Fibroblast of the aortic adventitia (primary cell): ENCODE results near the gene MT3. TPM values are rescaled to one million over a fixed set of nuclear protein-coding genes. Genes with fewer than 3 reads are reported as not detected.

ENCODE experiments used
- DNase-seq: peaks from one replicate; pipeline ENCODE4 v3.0.0-alpha.2; 2010; ENCODE audit warnings: low read depth
- H3K4me3 ChIP-seq: 2 replicates; pipeline ENCODE4 v1.5.1; 2011; ENCODE audit warnings: low read depth, mild to moderate bottlenecking, control low read depth, low read length, moderate library complexity
- total RNA-seq: library from RNA; depleted of rRNA; stranded (reverse); fragments of >200 nt; gene quantifications from 2 replicates; pipeline ENCODE4 v1.2.3, GENCODE V29; 2012; ENCODE audit warnings: low replicate concordance
- TF ChIP-seq, protein P1 (sequence below): IDR thresholded peaks from 2 replicates; pipeline ENCODE4 v1.5.1; 2011; ENCODE audit warnings: mild to moderate bottlenecking, low read length, control low read depth, inconsistent platforms; ENCODE audit not compliant: insufficient read depth

The MT3 gene
- total RNA-seq, 1 donor: not detected

- TF ChIP-seq, protein P1, sequence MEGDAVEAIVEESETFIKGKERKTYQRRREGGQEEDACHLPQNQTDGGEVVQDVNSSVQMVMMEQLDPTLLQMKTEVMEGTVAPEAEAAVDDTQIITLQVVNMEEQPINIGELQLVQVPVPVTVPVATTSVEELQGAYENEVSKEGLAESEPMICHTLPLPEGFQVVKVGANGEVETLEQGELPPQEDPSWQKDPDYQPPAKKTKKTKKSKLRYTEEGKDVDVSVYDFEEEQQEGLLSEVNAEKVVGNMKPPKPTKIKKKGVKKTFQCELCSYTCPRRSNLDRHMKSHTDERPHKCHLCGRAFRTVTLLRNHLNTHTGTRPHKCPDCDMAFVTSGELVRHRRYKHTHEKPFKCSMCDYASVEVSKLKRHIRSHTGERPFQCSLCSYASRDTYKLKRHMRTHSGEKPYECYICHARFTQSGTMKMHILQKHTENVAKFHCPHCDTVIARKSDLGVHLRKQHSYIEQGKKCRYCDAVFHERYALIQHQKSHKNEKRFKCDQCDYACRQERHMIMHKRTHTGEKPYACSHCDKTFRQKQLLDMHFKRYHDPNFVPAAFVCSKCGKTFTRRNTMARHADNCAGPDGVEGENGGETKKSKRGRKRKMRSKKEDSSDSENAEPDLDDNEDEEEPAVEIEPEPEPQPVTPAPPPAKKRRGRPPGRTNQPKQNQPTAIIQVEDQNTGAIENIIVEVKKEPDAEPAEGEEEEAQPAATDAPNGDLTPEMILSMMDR: no peak
- H3K4me3 ChIP-seq: no peak overlapping the region
- DNase-seq: no peak
Observed at GRCh38 chr16:56549744-56550385, 39.5 kb upstream of the MT3 start.

DNA sequence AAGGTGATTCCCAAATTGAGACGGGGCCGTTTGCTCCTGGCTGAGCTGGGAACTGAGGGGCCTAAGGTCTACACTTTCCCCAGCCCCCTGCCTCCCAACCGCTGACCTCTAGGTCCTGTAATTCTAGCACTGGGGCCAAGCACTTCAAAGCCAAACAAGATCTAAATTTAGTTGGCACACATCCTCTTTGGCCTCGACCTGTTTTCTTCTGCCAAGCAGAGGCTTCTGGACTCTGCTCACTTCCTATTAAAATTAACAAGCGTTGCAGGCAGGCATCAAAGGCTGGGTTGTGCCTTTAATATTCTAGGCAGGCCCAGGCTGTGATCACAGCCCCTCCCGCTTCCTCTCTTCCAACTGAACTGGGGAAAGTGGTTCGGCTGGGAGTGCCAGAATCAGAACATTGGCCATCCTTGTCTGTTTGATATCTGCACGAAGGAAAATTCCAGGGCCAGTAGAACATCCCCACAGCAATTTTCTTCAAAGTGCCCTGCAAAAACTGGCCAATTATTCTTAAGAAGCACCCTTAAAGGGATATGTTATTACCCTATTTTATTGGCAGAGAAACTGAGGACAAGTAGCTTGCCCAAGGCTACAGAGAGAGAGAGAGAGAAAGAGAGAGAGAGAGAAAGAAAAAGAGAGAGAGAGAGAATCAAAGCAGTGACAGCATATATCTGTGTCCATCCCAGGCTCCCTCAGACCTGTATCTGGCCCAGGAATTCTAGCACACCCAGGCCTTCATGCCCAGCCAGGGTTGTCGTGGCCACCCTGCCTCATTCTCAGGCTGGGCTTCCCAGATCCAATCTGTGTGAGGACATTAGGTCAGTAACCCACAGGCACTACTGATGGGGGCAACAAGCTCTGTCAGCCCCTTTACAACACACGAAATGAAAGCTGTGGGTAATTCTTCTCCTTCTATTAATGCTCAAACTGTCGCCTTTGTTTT lies 37.3 kb upstream of the MT3 start:
- TF ChIP-seq, protein P1: no peak
- DNase-seq: peak; percentile 12

DNA sequence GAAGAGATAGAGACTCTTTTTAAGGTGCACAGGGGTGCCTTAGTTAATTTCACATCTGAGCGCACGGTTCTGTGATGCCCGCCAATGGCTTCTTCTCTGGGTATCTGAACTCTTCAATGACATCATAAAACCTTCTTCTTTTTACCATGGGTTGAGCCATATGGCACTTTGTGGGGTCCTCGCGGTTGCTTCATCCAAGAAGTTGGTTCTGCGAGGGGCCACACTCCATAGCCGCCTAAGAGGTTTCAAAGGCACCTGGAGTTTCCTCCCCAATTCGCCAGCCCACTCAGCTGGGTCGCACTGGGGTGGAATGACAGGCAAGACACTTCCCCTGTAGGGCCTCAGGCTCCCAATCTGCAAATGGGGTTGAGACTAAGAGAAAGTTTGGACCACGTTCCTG lies 34.9 kb upstream of the MT3 start:
- no peak for DNase-seq
- TF ChIP-seq, protein P1: no peak
- H3K4me3 ChIP-seq: no peak overlapping the region

More for the DNA sequence above, 37.3 kb upstream of the MT3 start:
- no peak overlapping the region for H3K4me3 ChIP-seq

GRCh38 chr16:56558024-56558747 lies 31.1 kb upstream of the MT3 start:
- peak; percentile 44 for DNase-seq
- TF ChIP-seq, protein P1: no peak
- no peak overlapping the region for H3K4me3 ChIP-seq

DNA sequence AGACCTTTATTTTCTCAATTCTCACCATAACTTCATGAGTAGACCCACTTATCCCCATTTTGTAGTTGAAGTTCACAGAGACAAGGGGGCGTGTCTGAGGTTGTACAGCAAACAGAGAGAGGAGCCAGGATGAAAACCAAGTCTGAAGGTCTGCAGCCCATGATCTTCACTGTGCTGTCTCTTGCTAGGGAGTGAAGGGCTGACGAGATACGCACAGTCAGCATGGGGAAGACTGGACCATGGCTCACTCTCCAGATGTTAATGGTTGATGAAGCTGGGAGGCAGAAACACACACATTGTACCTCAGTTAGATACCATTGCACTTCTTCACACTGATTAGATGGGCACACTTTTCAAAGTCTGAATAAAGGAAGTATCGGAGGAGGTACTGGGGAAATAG lies 30.2 kb upstream of the MT3 start:
- no peak overlapping the region for H3K4me3 ChIP-seq
- TF ChIP-seq, protein P1: no peak
- no peak for DNase-seq

DNA sequence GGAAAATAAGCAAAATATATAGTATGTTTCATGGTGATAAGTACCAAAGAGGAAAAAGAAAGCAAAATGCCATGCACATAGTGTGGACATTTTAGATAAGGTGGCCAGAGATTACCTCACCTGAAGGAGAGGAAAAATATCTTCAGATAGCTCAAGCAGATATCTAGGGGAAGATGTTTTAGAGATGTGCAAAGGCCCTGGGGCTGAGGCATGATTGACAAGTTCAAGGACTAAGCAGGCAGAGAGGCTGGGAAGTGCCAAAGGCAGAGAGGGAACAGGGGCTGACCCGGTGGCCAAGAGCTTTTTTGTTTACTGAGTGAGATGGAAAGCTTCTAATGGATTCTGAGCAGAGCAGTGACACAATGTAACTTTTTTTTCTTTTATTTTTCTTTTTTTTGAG lies 28.9 kb upstream of the MT3 start:
- DNase-seq: no peak
- no peak overlapping the region for H3K4me3 ChIP-seq
- TF ChIP-seq, protein P1: no peak
